Endodermal cell (in vitro differentiated cells): Measurements from ENCODE around the gene ALAS1. TPM values are rescaled to one million over a fixed set of nuclear protein-coding genes. Genes with fewer than 3 reads are reported as not detected.

Experiments used
- DNase-seq: peaks from one replicate; pipeline ENCODE4 v3.0.0-alpha.2; 2017
- H3K27ac ChIP-seq: 2 replicates; pipeline ENCODE4 v1.5.1; 2013; ENCODE audit warnings: mild to moderate bottlenecking, low read depth, low read length, moderate library complexity
- H3K27me3 ChIP-seq: 2 replicates; pipeline ENCODE4 v1.6.1; 2013; ENCODE audit warnings: mild to moderate bottlenecking, low read length, moderate library complexity; ENCODE audit not compliant: insufficient read depth, control insufficient read depth, poor library complexity, severe bottlenecking
- H3K36me3 ChIP-seq: 2 replicates; pipeline ENCODE4 v1.7.0; 2013; ENCODE audit warnings: mild to moderate bottlenecking, low read length, moderate library complexity; ENCODE audit not compliant: control insufficient read depth, insufficient read depth
- H3K4me1 ChIP-seq: one replicate; pipeline ENCODE4 v1.7.0; 2013; ENCODE audit warnings: low read length; ENCODE audit not compliant: control insufficient read depth, insufficient read depth
- H3K4me3 ChIP-seq: 2 replicates; pipeline ENCODE4 v1.5.1; 2013; ENCODE audit warnings: mild to moderate bottlenecking, low read length, moderate library complexity
- H3K9ac ChIP-seq: 2 replicates; pipeline ENCODE4 v1.6.1; 2013; ENCODE audit warnings: mild to moderate bottlenecking, low read length, moderate library complexity; ENCODE audit not compliant: poor library complexity, severe bottlenecking; ENCODE audit errors: extremely low read depth
- H3K9me3 ChIP-seq: 2 replicates; pipeline ENCODE4 v1.6.1; 2013; ENCODE audit warnings: mild to moderate bottlenecking, low read length, moderate library complexity; ENCODE audit not compliant: control insufficient read depth
- H3K27ac Mint-ChIP-seq: 2 replicates; pipeline ENCODE4 v1.8.0; 2020; ENCODE audit warnings: mixed read lengths
- H3K27me3 Mint-ChIP-seq: 2 replicates; pipeline ENCODE4 v1.8.0; 2021; ENCODE audit warnings: mild to moderate bottlenecking, mixed read lengths; ENCODE audit not compliant: insufficient read depth
- H3K36me3 Mint-ChIP-seq: 2 replicates; pipeline ENCODE4 v1.8.0; 2020; ENCODE audit warnings: low read depth, mixed read lengths
- H3K4me1 Mint-ChIP-seq: 2 replicates; pipeline ENCODE4 v1.8.0; 2020; ENCODE audit warnings: mixed read lengths
- H3K4me3 Mint-ChIP-seq: 2 replicates; pipeline ENCODE4 v1.8.0; 2020; ENCODE audit warnings: mild to moderate bottlenecking, moderate library complexity, mixed read lengths
- H3K9me3 Mint-ChIP-seq: 2 replicates; pipeline ENCODE4 v1.8.0; 2020; ENCODE audit warnings: mild to moderate bottlenecking, mixed read lengths
- CTCF ChIP-seq: fragments of 200-600 bp; sonication (generic); conservative IDR thresholded peaks from 2 replicates; pipeline ENCODE4 v1.5.0; 2021; ENCODE audit warnings: antibody characterized with exemption, mild to moderate bottlenecking
- WGBS, 2 experiments: methylation state at CpG; one replicate each; pipeline versions ENCODE4 v1.1.5 to v1.1.7; 2013; ENCODE audit warnings: missing lambda C conversion rate in 2 of 2, mixed read lengths in 1 of 2; ENCODE audit not compliant: insufficient coverage in 1 of 2, insufficient read length in 1 of 2; 5-methylcytosine and 5-hydroxymethylcytosine counted together
- total RNA-seq, 2 donors: library from RNA; stranded (reverse); fragmentation: NEBNext Ultra II Directional in 1 of 2; extraction: Animal tissue kit (Norgen Biotek cat#: 25700) in 1 of 2; gene quantifications; 2 replicates in 1 of 2; 3 replicates in 1 of 2; pipeline ENCODE4 v1.2.1, GENCODE V29; 2021

ALAS1 gene
- total RNA-seq, 2 donors from 2014 or later = 33.6 to 50.1 TPM

GRCh38 chr3:52171514-52172261, 26.3 kb upstream of the ALAS1 start:
- Mint-ChIP-seq H3K4me3 (no peak overlapping the region), H3K36me3 (no peaks in the 10 kb centered on the region), H3K4me1 (peaks cover 8% of the 10 kb centered on the region), H3K27me3 (no peaks in the 10 kb centered on the region), H3K27ac (no peak overlapping the region), H3K9me3 (no peaks in the 10 kb centered on the region)
- Histone ChIP-seq H3K9ac (no peak overlapping the region), H3K36me3 (no peaks in the 10 kb centered on the region), H3K4me1 (no peaks in the 10 kb centered on the region), H3K27ac (no peak overlapping the region), H3K4me3 (no peak overlapping the region), H3K27me3 (no peaks in the 10 kb centered on the region), H3K9me3 (no peaks in the 10 kb centered on the region)
- WGBS, 2 experiments = 83 to 93% methylated on average over 2 to 3 of the region's 3 CpGs
- TF ChIP-seq CTCF = no peak
- no peak for DNase-seq

- H3K4me3 ChIP-seq = no peak overlapping the region
- H3K27me3 ChIP-seq = no peaks in the 10 kb centered on the region
- peaks cover 7% of the 10 kb centered on the region for H3K4me1 Mint-ChIP-seq
- H3K36me3 ChIP-seq = no peaks in the 10 kb centered on the region
- H3K4me1 ChIP-seq = no peaks in the 10 kb centered on the region
- TF ChIP-seq CTCF = no peak
- WGBS, 2 experiments = 93 to 100% methylated on average over 3 to 5 of the region's 5 CpGs
- no peaks in the 10 kb centered on the region for H3K36me3 Mint-ChIP-seq
- H3K27ac Mint-ChIP-seq = no peak overlapping the region
- no peaks in the 10 kb centered on the region for H3K9me3 Mint-ChIP-seq
- no peaks in the 10 kb centered on the region for H3K27me3 Mint-ChIP-seq
- H3K27ac ChIP-seq = no peak overlapping the region
- DNase-seq = no peak
- H3K9ac ChIP-seq = no peak overlapping the region
- H3K9me3 ChIP-seq = no peaks in the 10 kb centered on the region
- H3K4me3 Mint-ChIP-seq = no peak overlapping the region
These were observed 25.6 kb upstream of the ALAS1 start for GRCh38 chr3:52172262-52172757.

- Mint-ChIP-seq H3K4me3 (no peak overlapping the region), H3K27me3 (no peaks in the 10 kb centered on the region), H3K27ac (no peak overlapping the region), H3K9me3 (no peaks in the 10 kb centered on the region), H3K4me1 (peaks cover 6% of the 10 kb centered on the region), H3K36me3 (no peaks in the 10 kb centered on the region)
- no peaks in the 10 kb centered on the region for H3K36me3 ChIP-seq
- H3K9ac ChIP-seq = no peak overlapping the region
- no peak overlapping the region for H3K27ac ChIP-seq
- no peaks in the 10 kb centered on the region for H3K4me1 ChIP-seq
- DNase-seq = no peak
- H3K9me3 ChIP-seq = no peaks in the 10 kb centered on the region
- H3K27me3 ChIP-seq = no peaks in the 10 kb centered on the region
- TF ChIP-seq CTCF = no peak
- H3K4me3 ChIP-seq = no peak overlapping the region
- WGBS, 2 experiments = 89 to 100% methylated on average over 1 of the region's 1 CpG
These were observed 24.9 kb upstream of the ALAS1 start for GRCh38 chr3:52173101-52173500.
